Heart left ventricle (tissue), 13 donors: ENCODE results near the gene SDHC.

Experiments
- CTCF ChIP-seq, 12 donors: fragments of 200-600 bp; sonication (generic) in 4 of 12; IDR thresholded peaks; one replicate each; pipeline versions ENCODE4 v1.5.0 to v1.8.0; 2018 to 2022; ENCODE audit warnings: antibody characterized with exemption in 12 of 12, mild to moderate bottlenecking in 5 of 12
- POLR2A ChIP-seq, 2 donors: fragments of 450-650 bp; IDR thresholded peaks; one replicate each; pipeline ENCODE4 v1.6.1; 2017; ENCODE audit warnings: antibody characterized with exemption in 2 of 2, mild to moderate bottlenecking in 2 of 2, moderate library complexity in 2 of 2
- donor health status: ischemic (EF 13 %, LVEDD 7.1; RV severe dilation, severe dysfunction).
- donor health status: DM: no; HTN: yes; CAD: no.
- donor health status: DM: no; HTN: no; CAD: no.
- donor health status: ischemic (EF 25% LVEDD 6.9; RV normal size, moderate dysfunction).
- donor health status: ischemic (EF 25% LVEDD 5.7; RV mildly dilated, moderate dysfunction).
- donor health status: ischemic (EF 35%, LVEDD 5.7; RV mildly dilated, moderate dysfunction).
- donor health status: nonischemic (EF 11% LVEDD 7.7; RV severe dilation, severe dysfunction).
- donor health status: DM: yes; HTN: yes; CAD: no.
- donor health status: PGD.
- donor health status: ischemic (EF 29% LVEDD 5.4; RV normal size, mild dysfunction).
- donor health status: nonischemic (EF 23%, LVEDD 6.1; RV moderate dilation, normal function).

DNA sequence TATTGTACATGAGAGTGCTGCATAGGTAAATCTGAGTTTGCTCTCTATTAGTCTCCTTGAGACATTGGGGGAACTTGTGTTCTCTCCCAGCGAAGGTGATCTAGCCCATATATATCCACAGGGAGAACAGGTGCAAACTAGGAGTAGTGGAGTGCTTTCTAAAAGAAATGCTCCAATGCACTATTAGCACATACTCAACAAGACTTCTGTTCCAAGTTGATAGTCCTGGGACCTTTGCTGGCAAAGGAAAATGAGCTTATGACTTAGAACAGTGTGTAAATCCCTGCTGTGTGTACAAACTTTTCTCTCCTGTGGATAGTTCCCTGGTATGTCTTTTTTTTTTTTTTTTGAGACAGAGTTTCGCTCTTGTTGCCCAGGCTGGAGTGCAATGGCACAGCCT lies 28.0 kb downstream of the SDHC start:
- TF ChIP-seq CTCF (IDR thresholded peaks at IDR 0.05): no peak
- no peak for TF ChIP-seq POLR2A (IDR thresholded peaks at IDR 0.05)
